GM20000 (cell line): ENCODE measurements around the gene TKTL1.

Source experiments
- DNase-seq: peaks from one replicate; pipeline ENCODE4 v3.0.0; 2012; ENCODE audit warnings: low spot score
- CTCF ChIP-seq: IDR thresholded peaks from 2 replicates; pipeline ENCODE4 v1.5.1; 2012; ENCODE audit warnings: mild to moderate bottlenecking, control low read depth; ENCODE audit errors: extremely low read depth, missing control alignments

TKTL1 gene

GRCh38 chrX:154369449-154370299, 74.1 kb downstream of the TKTL1 start:
- no peak for TF ChIP-seq CTCF
- peak; percentile 50 for DNase-seq

GRCh38 chrX:154370300-154371016, 74.9 kb downstream of the TKTL1 start:
- no peak for DNase-seq
- no peak for TF ChIP-seq CTCF

- no peak for TF ChIP-seq CTCF
- peak; percentile 90 for DNase-seq
Measured at GRCh38 chrX:154371017-154371788, 75.6 kb downstream of the TKTL1 start.

GRCh38 chrX:154371789-154372300, 76.2 kb downstream of the TKTL1 start:
- no peak for DNase-seq
- no peak for TF ChIP-seq CTCF

- peak; percentile 76 for DNase-seq
- TF ChIP-seq CTCF, result no peak
Measured at GRCh38 chrX:154372612-154373022, 77.0 kb downstream of the TKTL1 start.

- peak; percentile 49 for DNase-seq
- TF ChIP-seq CTCF, result peak; percentile 20
Measured at GRCh38 chrX:154373340-154374306, 78.0 kb downstream of the TKTL1 start.
